ENCODE measurements around the gene GLMP.

Gene GLMP

DNA sequence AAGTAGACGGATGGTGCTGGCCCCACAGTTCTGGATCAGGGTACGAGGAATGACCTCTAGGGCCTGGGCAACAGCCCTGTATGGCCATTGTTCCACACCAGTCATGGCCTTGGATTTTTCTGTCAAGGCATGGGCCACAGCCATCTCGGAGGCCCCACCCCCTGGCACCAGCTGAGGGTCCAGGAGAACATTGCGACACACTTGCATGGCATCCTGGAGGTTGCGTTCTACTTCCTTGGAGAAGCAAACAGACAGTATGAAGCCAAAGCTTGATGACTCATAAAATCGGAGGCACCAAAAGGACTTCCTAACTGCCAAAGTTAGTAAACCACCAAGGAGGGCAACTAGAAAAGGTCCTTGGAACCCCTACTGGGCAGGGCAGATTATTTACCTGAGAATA lies 15.5 kb upstream of the GLMP start:
- no peak overlapping the region for H3K23ac ChIP-seq (ENCODE audit: low read length)
- no peak overlapping the region for H3K27ac ChIP-seq (ENCODE audit: low read depth, low read length)
- H2AK5ac ChIP-seq (ENCODE audit: low read length): no peak overlapping the region
- no peaks in the 10 kb centered on the region for H3K27me3 ChIP-seq (ENCODE audit: insufficient read depth, low read length, poor library complexity)
- no peak overlapping the region for H3K9ac ChIP-seq (ENCODE audit: low read length)
- H4K8ac ChIP-seq (ENCODE audit: low read depth, low read length): no peak overlapping the region
- no peak overlapping the region for H3K56ac ChIP-seq (ENCODE audit: low read length)
- H3K79me2 ChIP-seq (ENCODE audit: control insufficient read depth, insufficient read depth, low read length): no peaks in the 10 kb centered on the region
- WGBS (ENCODE audit: extremely low coverage, insufficient coverage, low lambda C conversion rate): no CpG with 5 or more reads among the region's 6 CpGs
- H3K18ac ChIP-seq (ENCODE audit: low read length): no peak overlapping the region
- no peak overlapping the region for H3K4ac ChIP-seq (ENCODE audit: low read depth, low read length)
- H4K5ac ChIP-seq (ENCODE audit: low read length): no peak overlapping the region
- H3K4me1 ChIP-seq (ENCODE audit: control insufficient read depth, low read depth, low read length): no peaks in the 10 kb centered on the region
- H3K79me1 ChIP-seq (ENCODE audit: low read length): no peaks in the 10 kb centered on the region
- DNase-seq: no peak
- no peak overlapping the region for H3K4me2 ChIP-seq (ENCODE audit: low read length)
- H2BK15ac ChIP-seq (replicated peaks; ENCODE audit: low read depth): no peak overlapping the region
- H3K4me3 ChIP-seq (ENCODE audit: low read length): no peak overlapping the region
- peaks cover 30% of the 10 kb centered on the region for H3K36me3 ChIP-seq (ENCODE audit: control insufficient read depth, insufficient read depth, low read length)
- no peak overlapping the region for H2BK5ac ChIP-seq (ENCODE audit: low read length)
- no peak overlapping the region for H2BK120ac ChIP-seq (ENCODE audit: low read depth, low read length)

DNA sequence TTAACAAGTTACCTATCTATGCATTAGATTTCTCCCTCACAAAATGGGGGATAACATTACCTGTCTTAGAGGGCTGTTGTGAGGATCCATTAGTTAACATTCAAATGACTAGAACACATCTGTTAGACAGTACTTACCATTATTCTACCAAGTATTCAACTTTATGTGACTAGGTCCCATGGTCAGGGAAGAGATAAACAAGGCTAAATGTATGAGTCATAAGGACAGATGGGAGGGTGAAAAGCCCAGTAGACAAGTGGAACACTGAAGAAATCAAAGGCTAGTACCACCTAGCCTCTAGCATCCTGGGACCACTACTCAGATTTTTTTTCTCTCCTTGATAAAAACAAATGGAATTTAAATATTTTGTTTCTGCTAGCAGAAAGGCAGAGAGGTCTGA lies 12.6 kb upstream of the GLMP start:
- Histone ChIP-seq H4K8ac (ENCODE audit: low read depth, low read length) (no peak overlapping the region), H3K4ac (ENCODE audit: low read depth, low read length) (no peak overlapping the region), H2AK5ac (ENCODE audit: low read length) (no peak overlapping the region), H3K23ac (ENCODE audit: low read length) (no peak overlapping the region), H3K79me2 (ENCODE audit: control insufficient read depth, insufficient read depth, low read length) (no peaks in the 10 kb centered on the region), H3K4me1 (ENCODE audit: control insufficient read depth, low read depth, low read length) (no peaks in the 10 kb centered on the region), H3K4me2 (ENCODE audit: low read length) (no peak overlapping the region), H3K4me3 (ENCODE audit: low read length) (no peak overlapping the region), H2BK120ac (ENCODE audit: low read depth, low read length) (no peak overlapping the region), H3K27ac (ENCODE audit: low read depth, low read length) (no peak overlapping the region), H3K27me3 (ENCODE audit: insufficient read depth, low read length, poor library complexity) (no peaks in the 10 kb centered on the region), H3K36me3 (ENCODE audit: control insufficient read depth, insufficient read depth, low read length) (peaks cover 25% of the 10 kb centered on the region), H3K18ac (ENCODE audit: low read length) (no peak overlapping the region), H2BK5ac (ENCODE audit: low read length) (no peak overlapping the region), H2BK15ac (replicated peaks; ENCODE audit: low read depth) (no peak overlapping the region), H3K56ac (ENCODE audit: low read length) (no peak overlapping the region), H3K79me1 (ENCODE audit: low read length) (no peaks in the 10 kb centered on the region), H4K5ac (ENCODE audit: low read length) (no peak overlapping the region), H3K9ac (ENCODE audit: low read length) (no peak overlapping the region)
- DNase-seq: no peak

DNA sequence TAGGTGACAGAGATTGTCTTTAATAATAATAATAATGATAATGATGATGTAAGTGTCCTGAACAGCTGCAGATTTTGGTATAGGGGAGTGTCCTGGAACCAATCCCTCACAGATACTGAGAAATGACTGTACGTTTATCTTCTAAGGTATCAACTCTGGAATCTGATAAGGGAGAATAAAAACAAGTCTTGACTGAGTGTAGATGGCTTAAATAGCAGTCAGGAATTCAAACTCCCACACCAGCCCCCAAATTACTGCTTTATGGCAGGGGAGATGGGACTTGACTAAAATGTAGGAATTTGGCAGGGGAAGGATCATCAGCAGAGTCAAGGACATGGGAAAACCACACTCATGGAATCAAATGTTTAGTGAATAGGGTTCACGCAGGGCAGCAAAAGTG lies 9.7 kb upstream of the GLMP start:
- no CpG with 5 or more reads among the region's 2 CpGs for WGBS (ENCODE audit: extremely low coverage, insufficient coverage, low lambda C conversion rate)
- Histone ChIP-seq H3K4me3 (ENCODE audit: low read length) (no peak overlapping the region), H3K4me1 (ENCODE audit: control insufficient read depth, low read depth, low read length) (no peaks in the 10 kb centered on the region), H3K79me1 (ENCODE audit: low read length) (no peaks in the 10 kb centered on the region), H3K36me3 (ENCODE audit: control insufficient read depth, insufficient read depth, low read length) (peaks cover 14% of the 10 kb centered on the region), H2BK5ac (ENCODE audit: low read length) (no peak overlapping the region), H3K9ac (ENCODE audit: low read length) (no peak overlapping the region), H3K27ac (ENCODE audit: low read depth, low read length) (no peak overlapping the region), H3K18ac (ENCODE audit: low read length) (no peak overlapping the region), H3K23ac (ENCODE audit: low read length) (no peak overlapping the region), H2BK120ac (ENCODE audit: low read depth, low read length) (no peak overlapping the region), H3K4me2 (ENCODE audit: low read length) (no peak overlapping the region), H4K5ac (ENCODE audit: low read length) (no peak overlapping the region), H3K4ac (ENCODE audit: low read depth, low read length) (no peak overlapping the region), H3K79me2 (ENCODE audit: control insufficient read depth, insufficient read depth, low read length) (no peaks in the 10 kb centered on the region), H3K56ac (ENCODE audit: low read length) (no peak overlapping the region), H4K8ac (ENCODE audit: low read depth, low read length) (no peak overlapping the region), H3K27me3 (ENCODE audit: insufficient read depth, low read length, poor library complexity) (no peaks in the 10 kb centered on the region), H2BK15ac (replicated peaks; ENCODE audit: low read depth) (no peak overlapping the region), H2AK5ac (ENCODE audit: low read length) (no peak overlapping the region)
- no peak for DNase-seq

DNA sequence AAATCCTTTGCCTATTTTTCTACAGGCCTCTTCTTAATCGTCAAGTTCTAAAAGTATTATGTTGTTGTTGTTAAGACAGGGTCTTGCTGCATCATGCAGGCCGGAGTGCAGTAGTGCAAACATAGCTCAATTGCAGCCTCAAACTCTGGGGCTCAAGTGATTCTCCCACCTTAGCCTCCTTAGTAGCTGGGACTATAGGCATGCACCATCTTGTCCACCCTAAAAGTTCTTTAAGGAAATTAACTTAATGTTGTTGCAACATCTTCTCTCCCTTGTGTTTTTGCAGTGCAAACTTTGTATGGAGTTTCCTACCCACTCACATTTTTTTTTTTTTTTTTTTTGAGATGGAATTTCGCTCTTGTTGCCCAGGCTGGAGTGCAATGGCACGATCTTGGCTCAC lies 7.8 kb upstream of the GLMP start:
- H3K4me2 ChIP-seq (ENCODE audit: low read length): no peak overlapping the region
- no CpG with 5 or more reads among the region's 4 CpGs for WGBS (ENCODE audit: extremely low coverage, insufficient coverage, low lambda C conversion rate)
- no peak overlapping the region for H2BK15ac ChIP-seq (replicated peaks; ENCODE audit: low read depth)
- no peak overlapping the region for H4K5ac ChIP-seq (ENCODE audit: low read length)
- H3K4ac ChIP-seq (ENCODE audit: low read depth, low read length): no peak overlapping the region
- H3K4me3 ChIP-seq (ENCODE audit: low read length): no peak overlapping the region
- no peak overlapping the region for H3K23ac ChIP-seq (ENCODE audit: low read length)
- no peaks in the 10 kb centered on the region for H3K4me1 ChIP-seq (ENCODE audit: control insufficient read depth, low read depth, low read length)
- H3K79me2 ChIP-seq (ENCODE audit: control insufficient read depth, insufficient read depth, low read length): no peaks in the 10 kb centered on the region
- no peak overlapping the region for H3K56ac ChIP-seq (ENCODE audit: low read length)
- no peak overlapping the region for H3K18ac ChIP-seq (ENCODE audit: low read length)
- no peak overlapping the region for H4K8ac ChIP-seq (ENCODE audit: low read depth, low read length)
- H3K27me3 ChIP-seq (ENCODE audit: insufficient read depth, low read length, poor library complexity): no peaks in the 10 kb centered on the region
- no peak overlapping the region for H3K27ac ChIP-seq (ENCODE audit: low read depth, low read length)
- H3K79me1 ChIP-seq (ENCODE audit: low read length): no peaks in the 10 kb centered on the region
- H2BK120ac ChIP-seq (ENCODE audit: low read depth, low read length): no peak overlapping the region
- no peak overlapping the region for H2AK5ac ChIP-seq (ENCODE audit: low read length)
- no peak overlapping the region for H2BK5ac ChIP-seq (ENCODE audit: low read length)
- no peak for DNase-seq
- H3K9ac ChIP-seq (ENCODE audit: low read length): no peak overlapping the region
- H3K36me3 ChIP-seq (ENCODE audit: control insufficient read depth, insufficient read depth, low read length): peaks cover 9% of the 10 kb centered on the region

DNA sequence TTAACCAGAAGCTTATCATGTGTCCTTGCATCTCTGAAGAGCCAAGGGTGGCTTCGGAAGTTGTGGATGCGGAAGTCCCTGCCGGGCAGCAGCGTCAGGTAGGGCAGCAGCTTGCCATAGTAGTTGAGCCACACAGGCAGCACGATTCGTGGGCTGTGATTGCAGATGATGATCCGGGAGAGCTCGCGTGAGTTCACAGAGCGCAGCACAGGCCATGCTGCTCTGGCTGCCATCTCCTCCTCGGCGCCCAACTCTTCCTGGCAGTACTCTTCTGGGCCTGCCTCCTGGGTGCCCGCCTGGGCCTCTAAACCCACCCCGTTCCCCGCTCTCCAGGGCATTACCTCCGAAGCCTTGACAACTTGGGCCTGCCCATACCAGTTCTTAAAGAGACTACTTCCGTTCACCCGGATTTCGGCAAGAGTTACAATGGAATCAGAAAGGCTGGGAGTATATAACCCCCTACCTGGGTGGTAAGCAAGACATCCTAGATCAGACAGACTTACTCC lies 3.4 kb upstream of the GLMP start, which contains the start of gene VHLL:
TSS of gene VHLL (minus strand) at position 456 of the 506 bp plus-strand sequence. CDS start at position 338, 118 bp downstream.
- no peak within 1 kb of the TSS for H2BK5ac ChIP-seq (ENCODE audit: low read length)
- no peak within 1 kb of the TSS for H4K5ac ChIP-seq (ENCODE audit: low read length)
- no peak within 1 kb of the TSS for H3K18ac ChIP-seq (ENCODE audit: low read length)

DNA sequence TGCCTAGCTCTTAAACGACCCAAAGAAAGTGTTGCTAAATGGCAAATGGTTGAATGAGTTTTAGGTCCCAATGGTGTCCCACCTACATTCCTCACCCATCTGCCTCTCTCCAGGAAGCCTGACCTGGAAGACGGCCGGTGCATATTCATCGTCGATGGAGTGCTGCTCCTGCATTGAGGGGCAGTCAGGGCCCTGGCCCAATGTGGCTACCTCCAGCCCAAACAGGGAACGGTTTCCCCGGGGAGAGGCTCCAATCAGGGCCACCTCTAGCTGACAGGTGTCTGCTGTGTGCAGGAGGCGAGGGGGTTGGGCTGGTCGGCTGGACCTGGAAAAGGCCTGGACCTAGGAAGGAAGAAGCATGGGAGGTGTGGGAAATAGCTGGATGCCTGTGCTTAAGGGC lies 1.6 kb downstream of the GLMP start:
- Histone ChIP-seq H2BK5ac (ENCODE audit: low read length) (no peak overlapping the region), H3K27ac (ENCODE audit: low read depth, low read length) (no peak overlapping the region), H3K27me3 (ENCODE audit: insufficient read depth, low read length, poor library complexity) (no peaks in the 10 kb centered on the region), H3K18ac (ENCODE audit: low read length) (no peak overlapping the region), H3K79me1 (ENCODE audit: low read length) (peaks cover 5% of the 10 kb centered on the region), H2BK120ac (ENCODE audit: low read depth, low read length) (no peak overlapping the region), H3K23ac (ENCODE audit: low read length) (no peak overlapping the region), H3K4me1 (ENCODE audit: control insufficient read depth, low read depth, low read length) (peaks cover 5% of the 10 kb centered on the region), H4K8ac (ENCODE audit: low read depth, low read length) (no peak overlapping the region), H3K79me2 (ENCODE audit: control insufficient read depth, insufficient read depth, low read length) (no peaks in the 10 kb centered on the region), H3K4ac (ENCODE audit: low read depth, low read length) (no peak overlapping the region), H3K36me3 (ENCODE audit: control insufficient read depth, insufficient read depth, low read length) (no peaks in the 10 kb centered on the region), H3K4me3 (ENCODE audit: low read length) (no peak overlapping the region), H3K9ac (ENCODE audit: low read length) (no peak overlapping the region), H2BK15ac (replicated peaks; ENCODE audit: low read depth) (no peak overlapping the region), H2AK5ac (ENCODE audit: low read length) (no peak overlapping the region), H3K4me2 (ENCODE audit: low read length) (no peak overlapping the region), H4K5ac (ENCODE audit: low read length) (no peak overlapping the region), H3K56ac (ENCODE audit: low read length) (no peak overlapping the region)
- DNase-seq: no peak
- no CpG with 5 or more reads among the region's 9 CpGs for WGBS (ENCODE audit: extremely low coverage, insufficient coverage, low lambda C conversion rate)

More for the DNA sequence above, 3.4 kb upstream of the GLMP start, which contains the start of gene VHLL:
- Histone ChIP-seq H2BK120ac (ENCODE audit: low read depth, low read length) (no peak within 1 kb of the TSS), H2AK5ac (ENCODE audit: low read length) (no peak within 1 kb of the TSS), H3K79me1 (ENCODE audit: low read length) (peaks cover 5% of the 10 kb centered on the region), H3K27ac (ENCODE audit: low read depth, low read length) (no peak within 1 kb of the TSS), H3K9ac (ENCODE audit: low read length) (no peak within 1 kb of the TSS), H3K23ac (ENCODE audit: low read length) (no peak within 1 kb of the TSS), H4K8ac (ENCODE audit: low read depth, low read length) (no peak within 1 kb of the TSS), H3K56ac (ENCODE audit: low read length) (no peak within 1 kb of the TSS), H3K4ac (ENCODE audit: low read depth, low read length) (no peak within 1 kb of the TSS), H3K4me3 (ENCODE audit: low read length) (no peak within 1 kb of the TSS), H3K4me1 (ENCODE audit: control insufficient read depth, low read depth, low read length) (peaks cover 5% of the 10 kb centered on the region), H3K27me3 (ENCODE audit: insufficient read depth, low read length, poor library complexity) (no peaks in the 10 kb centered on the region), H3K79me2 (ENCODE audit: control insufficient read depth, insufficient read depth, low read length) (no peaks in the 10 kb centered on the region), H2BK15ac (replicated peaks; ENCODE audit: low read depth) (no peak within 1 kb of the TSS), H3K36me3 (ENCODE audit: control insufficient read depth, insufficient read depth, low read length) (no peaks in the 10 kb centered on the region), H3K4me2 (ENCODE audit: low read length) (no peak within 1 kb of the TSS)
- DNase-seq: no peak
- no CpG with 5 or more reads among the region's 19 CpGs for WGBS (ENCODE audit: extremely low coverage, insufficient coverage, low lambda C conversion rate)
